ENCODE data around the gene FNTB.

FNTB gene

DNA sequence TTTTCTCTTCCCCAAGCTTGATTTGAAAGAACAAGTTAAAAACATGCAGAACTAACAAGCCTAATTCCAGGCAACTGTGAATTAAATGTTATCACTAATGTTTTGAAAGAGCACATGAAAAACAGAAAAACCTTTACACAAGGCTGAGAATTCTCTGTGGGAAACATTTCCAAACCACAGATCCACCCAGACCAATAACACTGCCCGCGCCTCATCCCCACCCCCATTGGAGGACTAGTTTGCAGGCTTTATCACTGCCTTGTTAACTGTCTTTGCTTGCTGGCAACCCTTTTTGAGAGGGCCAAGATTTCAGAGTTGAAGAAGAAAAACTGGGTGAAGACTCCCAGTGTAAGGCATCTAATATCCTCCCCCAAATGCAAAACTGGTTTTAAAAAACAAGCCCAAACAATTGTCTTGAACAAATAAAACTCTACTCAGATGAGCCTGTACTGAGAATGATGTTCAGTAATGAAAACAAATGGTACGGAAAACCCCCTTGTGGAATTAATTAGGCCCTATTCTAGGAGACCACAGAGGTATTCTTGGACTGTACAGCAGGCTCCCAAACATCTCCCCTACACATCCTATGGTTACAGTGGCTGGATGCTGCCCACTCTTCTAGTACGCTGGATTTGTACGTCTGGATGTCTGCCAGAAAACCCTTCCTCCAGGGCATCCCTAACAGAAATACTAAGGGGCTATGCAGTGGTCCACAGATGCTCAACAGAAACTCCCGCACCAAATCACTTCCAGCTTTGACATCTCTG lies 109.8 kb downstream of the FNTB start:
- H3K27ac ChIP-seq (ENCODE audit: low read depth, low read length): no peak overlapping the region
- no peaks in the 10 kb centered on the region for H3K27me3 ChIP-seq (ENCODE audit: control insufficient read depth, insufficient read depth, low read length)
- H3K9me3 ChIP-seq (ENCODE audit: control insufficient read depth, insufficient read depth, low read depth, low read length): no peaks in the 10 kb centered on the region
- no peak overlapping the region for H3K9ac ChIP-seq (ENCODE audit: low read length)
- no peak overlapping the region for H3K4me3 ChIP-seq (ENCODE audit: low read depth, low read length)
- H3K4me1 ChIP-seq (ENCODE audit: control insufficient read depth, insufficient read depth, low read length): peaks cover 15% of the 10 kb centered on the region
- H3K36me3 ChIP-seq (ENCODE audit: control insufficient read depth, insufficient read depth, low read length): peaks cover 55% of the 10 kb centered on the region

GRCh38 chr14:65098586-65098985 lies 111.9 kb downstream of the FNTB start:
- no peak overlapping the region for H3K9ac ChIP-seq (ENCODE audit: low read length)
- peaks cover 15% of the 10 kb centered on the region for H3K4me1 ChIP-seq (ENCODE audit: control insufficient read depth, insufficient read depth, low read length)
- H3K27me3 ChIP-seq (ENCODE audit: control insufficient read depth, insufficient read depth, low read length): peaks cover 4% of the 10 kb centered on the region
- H3K27ac ChIP-seq (ENCODE audit: low read depth, low read length): no peak overlapping the region
- no peak overlapping the region for H3K4me3 ChIP-seq (ENCODE audit: low read depth, low read length)
- no peaks in the 10 kb centered on the region for H3K9me3 ChIP-seq (ENCODE audit: control insufficient read depth, insufficient read depth, low read depth, low read length)
- peaks cover 34% of the 10 kb centered on the region for H3K36me3 ChIP-seq (ENCODE audit: control insufficient read depth, insufficient read depth, low read length)

- Histone ChIP-seq H3K27ac (ENCODE audit: low read depth, low read length) (no peak overlapping the region), H3K4me1 (ENCODE audit: control insufficient read depth, insufficient read depth, low read length) (peaks cover 11% of the 10 kb centered on the region), H3K9me3 (ENCODE audit: control insufficient read depth, insufficient read depth, low read depth, low read length) (no peaks in the 10 kb centered on the region), H3K36me3 (ENCODE audit: control insufficient read depth, insufficient read depth, low read length) (peaks cover 14% of the 10 kb centered on the region), H3K4me3 (ENCODE audit: low read depth, low read length) (peak overlapping the region; percentile 91), H3K9ac (ENCODE audit: low read length) (peak overlapping the region; percentile 2), H3K27me3 (ENCODE audit: control insufficient read depth, insufficient read depth, low read length) (peaks cover 11% of the 10 kb centered on the region)
Measured at GRCh38 chr14:65100922-65101541, 114.3 kb downstream of the FNTB start.

DNA sequence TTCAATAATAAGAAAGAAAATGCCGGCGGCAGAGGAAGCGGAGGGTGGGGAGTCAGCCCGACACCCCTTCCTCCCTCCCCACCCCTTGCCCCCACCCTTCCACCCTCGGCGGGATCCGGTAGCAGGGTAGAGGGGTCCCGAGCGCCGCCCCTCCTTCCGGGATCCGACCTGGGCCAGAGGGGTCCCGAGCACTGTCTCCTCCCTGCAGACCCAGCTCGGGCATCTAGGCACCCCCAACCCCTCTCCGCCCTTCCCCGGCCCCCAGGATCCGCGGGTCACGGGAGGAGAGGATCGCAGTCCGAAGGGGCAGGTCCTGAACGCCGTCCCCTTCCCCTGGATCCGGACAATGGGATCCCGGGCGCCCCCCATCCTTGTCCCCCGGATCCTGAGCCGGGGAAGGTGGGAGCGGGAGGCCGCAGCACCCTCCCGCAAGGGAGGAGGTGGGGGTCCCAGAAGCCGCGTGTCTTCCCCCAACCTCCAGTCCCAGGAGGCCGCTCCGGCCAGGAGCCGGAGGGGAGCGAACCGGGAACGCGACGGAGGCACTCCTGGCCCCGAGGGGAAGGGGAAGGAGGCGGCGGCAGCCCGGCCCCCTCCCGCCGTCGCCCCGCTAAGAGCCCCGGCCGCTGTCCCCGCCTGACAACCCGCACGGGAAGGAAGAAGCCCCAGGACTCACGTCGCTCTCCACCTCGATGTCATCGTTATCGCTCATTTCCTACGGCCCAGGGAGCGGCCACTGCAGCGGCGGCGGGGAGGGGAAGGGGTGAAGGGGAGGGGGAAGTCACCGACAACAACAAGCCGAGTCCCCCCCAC lies 115.1 kb downstream of the FNTB start:
- H3K4me1 ChIP-seq (ENCODE audit: control insufficient read depth, insufficient read depth, low read length): peaks cover 6% of the 10 kb centered on the region
- peak overlapping the region; percentile 76; the same call in 1 of the 2 replicates for H3K27ac ChIP-seq (ENCODE audit: low read depth, low read length)

GRCh38 chr14:65102441-65103149 lies 115.9 kb downstream of the FNTB start, which contains the start of gene MAX:
Gene MAX, minus strand, starts transcription at chr14:65102517. Its CDS starts 178 bp downstream, at chr14:65102339.
- Histone ChIP-seq H3K4me3 (ENCODE audit: low read depth, low read length) (peak within 1 kb of the TSS; percentile 91), H3K9ac (ENCODE audit: low read length) (peak within 1 kb of the TSS; percentile 76), H3K4me1 (ENCODE audit: control insufficient read depth, insufficient read depth, low read length) (peaks cover 6% of the 10 kb centered on the region), H3K9me3 (ENCODE audit: control insufficient read depth, insufficient read depth, low read depth, low read length) (no peaks in the 10 kb centered on the region), H3K36me3 (ENCODE audit: control insufficient read depth, insufficient read depth, low read length) (peaks cover 6% of the 10 kb centered on the region; the same call in 1 of the 2 replicates), H3K27me3 (ENCODE audit: control insufficient read depth, insufficient read depth, low read length) (peaks cover 11% of the 10 kb centered on the region), H3K27ac (ENCODE audit: low read depth, low read length) (peak within 1 kb of the TSS; percentile 76; the same call in 1 of the 2 replicates)

More for the DNA sequence above, 115.1 kb downstream of the FNTB start:
- Histone ChIP-seq H3K4me3 (ENCODE audit: low read depth, low read length) (peak overlapping the region; percentile 91), H3K9ac (ENCODE audit: low read length) (peak overlapping the region; percentile 76), H3K9me3 (ENCODE audit: control insufficient read depth, insufficient read depth, low read depth, low read length) (no peaks in the 10 kb centered on the region), H3K27me3 (ENCODE audit: control insufficient read depth, insufficient read depth, low read length) (peaks cover 11% of the 10 kb centered on the region), H3K36me3 (ENCODE audit: control insufficient read depth, insufficient read depth, low read length) (peaks cover 12% of the 10 kb centered on the region)

GRCh38 chr14:65103150-65103760 lies 116.6 kb downstream of the FNTB start:
- no peak overlapping the region for H3K27ac ChIP-seq (ENCODE audit: low read depth, low read length)
- peaks cover 6% of the 10 kb centered on the region for H3K4me1 ChIP-seq (ENCODE audit: control insufficient read depth, insufficient read depth, low read length)

DNA sequence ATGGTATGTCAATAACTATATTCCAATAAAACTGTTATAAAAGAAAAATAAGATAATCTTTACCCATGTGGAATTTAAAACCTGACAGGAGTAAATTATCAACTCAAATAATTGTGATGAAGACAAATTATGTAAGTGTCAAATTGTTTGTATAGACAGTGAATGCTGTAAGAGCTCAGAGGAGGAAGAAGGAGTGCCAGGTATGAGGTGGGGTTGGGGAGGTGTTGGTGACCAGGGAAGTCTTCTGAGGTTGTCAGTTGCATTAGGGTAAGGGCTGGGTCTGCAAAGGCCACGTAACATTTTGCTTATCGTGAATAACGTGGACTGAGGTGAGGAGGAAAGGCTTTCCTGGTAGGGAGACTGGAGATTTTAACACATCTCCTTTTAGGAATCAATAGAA lies 118.1 kb downstream of the FNTB start:
- Histone ChIP-seq H3K4me1 (ENCODE audit: control insufficient read depth, insufficient read depth, low read length) (peaks cover 6% of the 10 kb centered on the region), H3K9me3 (ENCODE audit: control insufficient read depth, insufficient read depth, low read depth, low read length) (no peaks in the 10 kb centered on the region), H3K36me3 (ENCODE audit: control insufficient read depth, insufficient read depth, low read length) (no peaks in the 10 kb centered on the region), H3K27ac (ENCODE audit: low read depth, low read length) (no peak overlapping the region), H3K27me3 (ENCODE audit: control insufficient read depth, insufficient read depth, low read length) (peaks cover 11% of the 10 kb centered on the region), H3K4me3 (ENCODE audit: low read depth, low read length) (no peak overlapping the region), H3K9ac (ENCODE audit: low read length) (no peak overlapping the region)

More at GRCh38 chr14:65103150-65103760, 116.6 kb downstream of the FNTB start:
- H3K27me3 ChIP-seq (ENCODE audit: control insufficient read depth, insufficient read depth, low read length): peaks cover 11% of the 10 kb centered on the region
- no peak overlapping the region for H3K9ac ChIP-seq (ENCODE audit: low read length)
- H3K4me3 ChIP-seq (ENCODE audit: low read depth, low read length): peak overlapping the region; percentile 70
- 0 out of 2 replicates have a peak, but pooled peaks cover under 1% of the 10 kb centered on the region for H3K36me3 ChIP-seq (ENCODE audit: control insufficient read depth, insufficient read depth, low read length)
- H3K9me3 ChIP-seq (ENCODE audit: control insufficient read depth, insufficient read depth, low read depth, low read length): no peaks in the 10 kb centered on the region

GRCh38 chr14:65106316-65106715 lies 119.6 kb downstream of the FNTB start:
- no peak overlapping the region for H3K9ac ChIP-seq (ENCODE audit: low read length)
- H3K4me3 ChIP-seq (ENCODE audit: low read depth, low read length): no peak overlapping the region
- H3K27ac ChIP-seq (ENCODE audit: low read depth, low read length): no peak overlapping the region
- H3K4me1 ChIP-seq (ENCODE audit: control insufficient read depth, insufficient read depth, low read length): no peaks in the 10 kb centered on the region
- H3K27me3 ChIP-seq (ENCODE audit: control insufficient read depth, insufficient read depth, low read length): peaks cover 11% of the 10 kb centered on the region
- H3K36me3 ChIP-seq (ENCODE audit: control insufficient read depth, insufficient read depth, low read length): no peaks in the 10 kb centered on the region
- no peaks in the 10 kb centered on the region for H3K9me3 ChIP-seq (ENCODE audit: control insufficient read depth, insufficient read depth, low read depth, low read length)

- no peak overlapping the region for H3K27ac ChIP-seq (ENCODE audit: low read depth, low read length)
- peaks cover 11% of the 10 kb centered on the region for H3K27me3 ChIP-seq (ENCODE audit: control insufficient read depth, insufficient read depth, low read length)
- H3K36me3 ChIP-seq (ENCODE audit: control insufficient read depth, insufficient read depth, low read length): no peaks in the 10 kb centered on the region
- no peak overlapping the region for H3K4me3 ChIP-seq (ENCODE audit: low read depth, low read length)
- no peak overlapping the region for H3K9ac ChIP-seq (ENCODE audit: low read length)
- H3K4me1 ChIP-seq (ENCODE audit: control insufficient read depth, insufficient read depth, low read length): no peaks in the 10 kb centered on the region
- no peaks in the 10 kb centered on the region for H3K9me3 ChIP-seq (ENCODE audit: control insufficient read depth, insufficient read depth, low read depth, low read length)
Measured at GRCh38 chr14:65106736-65107135, 120.0 kb downstream of the FNTB start.

GRCh38 chr14:65107200-65107599 lies 120.5 kb downstream of the FNTB start:
- Histone ChIP-seq H3K4me1 (ENCODE audit: control insufficient read depth, insufficient read depth, low read length) (no peaks in the 10 kb centered on the region), H3K36me3 (ENCODE audit: control insufficient read depth, insufficient read depth, low read length) (no peaks in the 10 kb centered on the region), H3K27me3 (ENCODE audit: control insufficient read depth, insufficient read depth, low read length) (peaks cover 11% of the 10 kb centered on the region), H3K9me3 (ENCODE audit: control insufficient read depth, insufficient read depth, low read depth, low read length) (no peaks in the 10 kb centered on the region), H3K9ac (ENCODE audit: low read length) (no peak overlapping the region), H3K27ac (ENCODE audit: low read depth, low read length) (no peak overlapping the region), H3K4me3 (ENCODE audit: low read depth, low read length) (no peak overlapping the region)

Measured in HUES6 (cell line).